PFSK-1 (cell line): ENCODE measurements around the gene BAIAP3.

Source experiments
- FOXP2 ChIP-seq: optimal IDR thresholded peaks from 2 replicates; pipeline ENCODE3; 2011; ENCODE audit warnings: borderline replicate concordance, control low read depth, inconsistent platforms; ENCODE audit not compliant: insufficient read depth; ENCODE audit errors: extremely low read length, extremely low read depth
- POLR2AphosphoS5 ChIP-seq: IDR thresholded peaks from 2 replicates; pipeline ENCODE4 v1.6.1; 2012; ENCODE audit warnings: low read depth, mild to moderate bottlenecking, control low read depth, low read length, moderate library complexity
- REST ChIP-seq, 2 experiments: IDR thresholded peaks; 2 replicates each; pipeline versions ENCODE4 v1.6.1 to v1.8.0; 2011 to 2012; ENCODE audit warnings: low read depth in 2 of 2, low read length in 2 of 2, control low read depth in 1 of 2, inconsistent platforms in 1 of 2, mild to moderate bottlenecking in 1 of 2, moderate library complexity in 1 of 2; ENCODE audit not compliant: insufficient read depth in 1 of 2
- SIN3A ChIP-seq: IDR thresholded peaks from 2 replicates; pipeline ENCODE4 v1.6.1; 2012; ENCODE audit warnings: mild to moderate bottlenecking, low read length, moderate library complexity, borderline replicate concordance; ENCODE audit not compliant: insufficient read depth
- TAF1 ChIP-seq: IDR thresholded peaks from 2 replicates; pipeline ENCODE4 v1.6.1; 2012; ENCODE audit warnings: low read length, control low read depth, borderline replicate concordance; ENCODE audit not compliant: insufficient read depth

BAIAP3 gene

GRCh38 chr16:1372292-1372950 lies 39.0 kb downstream of the BAIAP3 start:
- TF ChIP-seq TAF1 (no peak), POLR2AphosphoS5 (no peak), REST (IDR thresholded peaks at IDR 0.05; ENCODE audit: insufficient read depth in 1 of 2, low read depth in 2 of 2, low read length in 2 of 2) (no peak), SIN3A (no peak), FOXP2 (no peak)

GRCh38 chr16:1374418-1375297 lies 41.2 kb downstream of the BAIAP3 start:
- TF ChIP-seq FOXP2 (no peak), REST (IDR thresholded peaks at IDR 0.05; ENCODE audit: insufficient read depth in 1 of 2, low read depth in 2 of 2, low read length in 2 of 2) (no peak), POLR2AphosphoS5 (no peak), SIN3A (no peak)

GRCh38 chr16:1375298-1375640 lies 41.8 kb downstream of the BAIAP3 start:
- TF ChIP-seq POLR2AphosphoS5 (no peak), REST (IDR thresholded peaks at IDR 0.05; ENCODE audit: insufficient read depth in 1 of 2, low read depth in 2 of 2, low read length in 2 of 2) (no peak), TAF1 (no peak), SIN3A (no peak), FOXP2 (no peak)

- TF ChIP-seq TAF1 (no peak), FOXP2 (no peak), POLR2AphosphoS5 (no peak), SIN3A (no peak), REST (IDR thresholded peaks at IDR 0.05; ENCODE audit: insufficient read depth in 1 of 2, low read depth in 2 of 2, low read length in 2 of 2) (no peak)
These were observed 42.4 kb downstream of the BAIAP3 start for GRCh38 chr16:1375741-1376410.
